22Rv1 (cell line): ENCODE results near the gene ITCH.
A peak's percentile ranks its signal among the peaks of the same experiment; 100 is the strongest.

ENCODE experiments used
- H3K27ac ChIP-seq: fragments of 450-650 bp; 2 replicates; pipeline ENCODE4 v1.5.1; 2017
- CTCF ChIP-seq: fragments of 450-650 bp; IDR thresholded peaks from 2 replicates; pipeline ENCODE4 v1.5.1; 2017; ENCODE audit warnings: mild to moderate bottlenecking
- ZFX ChIP-seq: fragments of 450-650 bp; IDR thresholded peaks from 2 replicates; pipeline ENCODE4 v1.6.1; 2017; ENCODE audit warnings: antibody characterized with exemption, borderline replicate concordance

The ITCH gene

DNA sequence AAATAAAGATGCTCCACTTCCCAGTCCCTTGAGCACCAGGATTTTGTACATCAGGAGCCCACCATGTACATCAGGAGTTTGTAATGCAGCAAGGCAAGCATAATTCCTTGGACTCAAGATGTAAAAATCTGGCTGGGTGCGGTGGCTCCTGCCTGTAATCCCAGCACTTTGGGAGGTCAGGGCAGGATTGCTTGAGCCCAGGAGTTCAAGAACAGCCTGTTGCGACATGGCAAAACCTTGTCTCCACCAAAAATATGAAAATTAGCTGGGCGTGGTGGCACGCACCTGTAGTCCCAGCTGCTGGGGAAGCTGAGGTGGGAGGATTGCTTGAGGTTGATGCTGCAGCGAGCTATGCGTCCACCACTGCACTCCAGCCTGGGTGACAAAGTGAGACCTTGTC, 179.4 kb downstream of the ITCH start:
- TF ChIP-seq CTCF (no peak), ZFX (no peak)
- H3K27ac ChIP-seq = no peak overlapping the region

DNA sequence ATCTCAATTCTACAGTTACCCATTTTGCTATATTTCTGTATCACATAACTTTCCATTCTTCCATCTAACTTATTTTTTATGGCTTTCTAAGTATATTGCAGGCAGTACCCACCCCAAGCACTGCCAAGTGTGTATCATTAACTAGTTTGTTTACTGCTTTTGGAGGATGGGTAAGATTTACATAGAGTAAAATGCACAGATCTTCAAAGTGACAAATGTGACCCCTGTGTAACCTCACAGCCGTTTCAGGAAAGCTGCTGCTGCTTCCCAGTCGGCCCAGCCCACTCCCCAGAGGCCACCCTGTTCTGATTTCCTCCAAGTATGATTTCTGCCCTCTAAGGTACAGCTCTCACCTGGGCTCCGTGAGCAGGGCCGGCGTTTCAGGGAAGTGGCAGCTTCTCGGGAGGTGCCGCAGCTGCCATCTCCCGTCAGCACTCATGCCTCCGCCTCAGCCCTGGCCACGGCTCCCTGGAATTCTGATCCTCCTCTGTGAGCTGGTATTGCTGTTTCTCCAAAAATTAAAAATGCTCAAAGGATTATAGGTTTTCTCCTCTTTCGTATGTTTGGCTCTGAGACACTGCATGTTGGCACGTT, 180.5 kb downstream of the ITCH start:
- peak overlapping the region; percentile 20; the same call in 1 of the 2 replicates for H3K27ac ChIP-seq
- no peak for TF ChIP-seq ZFX
- TF ChIP-seq CTCF = no peak

GRCh38 chr20:34544109-34544796, 181.2 kb downstream of the ITCH start:
- TF ChIP-seq ZFX (no peak), CTCF (no peak)
- H3K27ac ChIP-seq = peak overlapping the region; percentile 20; the same call in 1 of the 2 replicates

GRCh38 chr20:34546751-34547181, 183.7 kb downstream of the ITCH start:
- peak overlapping the region; percentile 78 for H3K27ac ChIP-seq
- TF ChIP-seq CTCF (no peak), ZFX (no peak)

- TF ChIP-seq CTCF (no peak), ZFX (no peak)
- peak overlapping the region; percentile 78 for H3K27ac ChIP-seq
Measured at GRCh38 chr20:34547844-34548613, 185.0 kb downstream of the ITCH start.

DNA sequence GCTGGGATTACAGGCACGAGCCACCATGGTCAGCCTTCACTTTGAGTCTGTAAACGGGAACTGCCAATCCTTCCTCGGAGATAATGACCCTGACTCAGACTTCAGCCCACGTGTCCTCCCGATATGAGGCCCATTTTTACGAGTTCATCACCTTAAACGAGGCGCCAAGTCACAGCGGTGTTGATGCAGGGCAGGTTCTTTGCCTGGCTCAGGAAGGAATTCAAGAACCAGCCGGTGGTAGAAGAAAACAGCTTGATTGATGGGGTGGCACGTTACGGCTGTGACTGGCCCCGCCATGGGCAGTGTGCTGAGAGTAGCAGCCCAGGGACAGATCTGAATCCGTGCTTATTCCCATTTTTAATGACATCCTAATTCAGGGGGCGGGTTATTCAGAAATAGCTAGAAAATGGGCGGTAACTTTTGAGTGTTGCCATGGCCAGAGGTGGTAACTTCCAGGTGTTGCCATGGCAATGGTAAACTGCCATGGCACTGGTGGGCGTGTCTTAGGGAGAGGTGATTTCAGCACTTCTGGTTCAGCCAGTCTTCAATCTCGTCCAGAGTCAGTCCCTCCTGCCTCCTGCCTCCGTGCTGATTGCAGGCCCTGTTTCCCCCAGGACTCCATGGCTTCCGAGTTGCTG, 186.3 kb downstream of the ITCH start:
- TF ChIP-seq ZFX (no peak), CTCF (no peak)
- H3K27ac ChIP-seq = peak overlapping the region; percentile 78

- H3K27ac ChIP-seq = peak overlapping the region; percentile 78
- TF ChIP-seq CTCF (no peak), ZFX (no peak)
Measured at GRCh38 chr20:34549929-34550305, 186.8 kb downstream of the ITCH start.
